OCI-LY3 (cell line): ENCODE data around the gene PDLIM5.

Experiments
- H2AFZ ChIP-seq: fragments of 200-600, 300-600 bp; shearing (Covaris generic); 2 replicates; pipeline ENCODE4 v1.6.0; 2014; ENCODE audit warnings: antibody characterized with exemption, low read depth, low read length
- H3K27ac ChIP-seq: fragments of 200-600, 300-600 bp; sonication (generic); 2 replicates; pipeline ENCODE4 v1.5.1; 2014; ENCODE audit warnings: mild to moderate bottlenecking, low read length, moderate library complexity, mixed read lengths
- H3K27me3 ChIP-seq: fragments of 200-600, 300-600 bp; sonication (generic); 2 replicates; pipeline ENCODE4 v1.6.1; 2014; ENCODE audit warnings: low read depth, low read length, mixed read lengths
- H3K36me3 ChIP-seq: fragments of 200-600, 300-600 bp; sonication (generic); replicated peaks from 2 replicates; pipeline ENCODE3; 2014; ENCODE audit warnings: low read depth, low read length, mixed read lengths
- H3K4me1 ChIP-seq: fragments of 300-600, 200-600 bp; sonication (generic); 2 replicates; pipeline ENCODE4 v1.6.1; 2014; ENCODE audit warnings: low read length, mixed read lengths
- H3K4me2 ChIP-seq: fragments of 200-600, 300-600 bp; sonication (generic); 2 replicates; pipeline ENCODE4 v1.6.1; 2014; ENCODE audit warnings: low read length, mixed read lengths
- H3K4me3 ChIP-seq: fragments of 300-600, 200-600 bp; sonication (generic); 2 replicates; pipeline ENCODE4 v1.5.1; 2014; ENCODE audit warnings: antibody characterized with exemption, mild to moderate bottlenecking, low read length, moderate library complexity
- H3K79me2 ChIP-seq: fragments of 300-600, 200-600 bp; shearing (Covaris generic); 2 replicates; pipeline ENCODE4 v1.6.1; 2014; ENCODE audit warnings: mild to moderate bottlenecking, low read length, mixed read lengths
- H3K9ac ChIP-seq: fragments of 300-600, 200-600 bp; shearing (Covaris generic); 2 replicates; pipeline ENCODE4 v1.6.0; 2014; ENCODE audit warnings: mild to moderate bottlenecking, low read length, moderate library complexity
- H3K9me3 ChIP-seq: fragments of 200-600, 300-600 bp; shearing (Covaris generic); 2 replicates; pipeline ENCODE4 v1.6.1; 2014; ENCODE audit warnings: low read length, mixed read lengths; ENCODE audit not compliant: insufficient read depth
- H4K20me1 ChIP-seq: fragments of 200-600, 300-600 bp; sonication (generic); 2 replicates; pipeline ENCODE4 v1.6.1; 2016; ENCODE audit warnings: low read length, mixed read lengths; ENCODE audit not compliant: insufficient read depth
- EZH2phosphoT487 ChIP-seq: fragments of 200-600 bp; shearing (Covaris generic); IDR thresholded peaks from 2 replicates; pipeline ENCODE4 v1.6.1; 2018; ENCODE audit warnings: antibody characterized with exemption, mixed run types, low read depth
- TF ChIP-seq, protein P1 (sequence below): fragments of 200-600, 300-600 bp; sonication (generic); IDR thresholded peaks from 2 replicates; pipeline ENCODE4 v1.5.1; 2014; ENCODE audit warnings: antibody characterized with exemption, low read length, low read depth

Gene PDLIM5

DNA sequence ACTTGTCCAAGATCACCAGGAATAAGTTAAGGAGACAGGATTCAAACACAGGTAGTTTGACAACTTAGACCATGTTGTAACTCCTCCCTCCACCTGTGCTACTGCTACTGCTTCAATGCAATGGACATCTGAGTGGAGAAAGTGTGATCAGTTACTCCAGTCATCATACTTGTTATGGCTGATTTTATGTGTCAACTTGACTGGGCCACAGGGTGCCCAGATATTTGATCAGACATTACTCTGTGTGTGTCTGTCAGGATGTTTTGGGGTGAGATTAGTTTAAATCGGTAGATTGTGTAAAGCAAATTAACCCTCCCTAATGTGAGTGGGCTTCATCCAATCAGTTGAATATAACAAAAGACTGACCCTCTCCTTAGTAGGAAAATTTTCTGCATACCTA lies 34.8 kb upstream of the PDLIM5 start:
- TF ChIP-seq, protein P1, sequence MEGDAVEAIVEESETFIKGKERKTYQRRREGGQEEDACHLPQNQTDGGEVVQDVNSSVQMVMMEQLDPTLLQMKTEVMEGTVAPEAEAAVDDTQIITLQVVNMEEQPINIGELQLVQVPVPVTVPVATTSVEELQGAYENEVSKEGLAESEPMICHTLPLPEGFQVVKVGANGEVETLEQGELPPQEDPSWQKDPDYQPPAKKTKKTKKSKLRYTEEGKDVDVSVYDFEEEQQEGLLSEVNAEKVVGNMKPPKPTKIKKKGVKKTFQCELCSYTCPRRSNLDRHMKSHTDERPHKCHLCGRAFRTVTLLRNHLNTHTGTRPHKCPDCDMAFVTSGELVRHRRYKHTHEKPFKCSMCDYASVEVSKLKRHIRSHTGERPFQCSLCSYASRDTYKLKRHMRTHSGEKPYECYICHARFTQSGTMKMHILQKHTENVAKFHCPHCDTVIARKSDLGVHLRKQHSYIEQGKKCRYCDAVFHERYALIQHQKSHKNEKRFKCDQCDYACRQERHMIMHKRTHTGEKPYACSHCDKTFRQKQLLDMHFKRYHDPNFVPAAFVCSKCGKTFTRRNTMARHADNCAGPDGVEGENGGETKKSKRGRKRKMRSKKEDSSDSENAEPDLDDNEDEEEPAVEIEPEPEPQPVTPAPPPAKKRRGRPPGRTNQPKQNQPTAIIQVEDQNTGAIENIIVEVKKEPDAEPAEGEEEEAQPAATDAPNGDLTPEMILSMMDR, result no peak
- no peak for TF ChIP-seq EZH2phosphoT487
- Histone ChIP-seq H3K9me3 (no peaks in the 10 kb centered on the region), H3K4me3 (no peak overlapping the region), H3K27ac (no peak overlapping the region), H3K9ac (no peak overlapping the region), H3K27me3 (no peaks in the 10 kb centered on the region), H3K79me2 (no peaks in the 10 kb centered on the region), H3K36me3 (no peaks in the 10 kb centered on the region), H4K20me1 (no peaks in the 10 kb centered on the region), H2AFZ (no peak overlapping the region), H3K4me1 (no peaks in the 10 kb centered on the region), H3K4me2 (no peak overlapping the region)

DNA sequence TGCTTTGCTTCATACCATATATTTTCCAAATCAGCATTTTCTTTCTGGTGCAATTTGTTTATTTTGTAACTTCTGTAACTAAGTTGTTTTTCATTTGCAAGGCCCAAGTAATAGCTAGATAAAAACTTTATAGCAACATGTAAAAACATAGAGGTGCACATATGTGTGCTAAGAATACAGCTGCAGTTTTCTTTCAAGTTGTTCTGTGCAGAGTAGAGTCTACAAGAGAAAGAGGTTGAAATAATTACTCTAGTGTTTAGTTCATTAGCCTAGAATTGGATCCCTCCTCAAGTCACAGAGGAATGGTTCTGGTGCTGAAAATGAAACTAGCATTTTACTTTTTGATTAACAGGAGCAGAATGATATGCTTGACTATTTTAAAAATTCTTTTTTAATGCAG lies 32.2 kb upstream of the PDLIM5 start:
- Histone ChIP-seq H3K9ac (no peak overlapping the region), H3K9me3 (no peaks in the 10 kb centered on the region), H3K36me3 (no peaks in the 10 kb centered on the region), H4K20me1 (no peaks in the 10 kb centered on the region), H3K4me3 (no peak overlapping the region), H3K79me2 (no peaks in the 10 kb centered on the region), H3K4me2 (no peak overlapping the region), H3K27me3 (no peaks in the 10 kb centered on the region), H3K27ac (no peak overlapping the region), H2AFZ (no peak overlapping the region), H3K4me1 (no peaks in the 10 kb centered on the region)
- TF ChIP-seq, protein P1, result no peak
- no peak for TF ChIP-seq EZH2phosphoT487

DNA sequence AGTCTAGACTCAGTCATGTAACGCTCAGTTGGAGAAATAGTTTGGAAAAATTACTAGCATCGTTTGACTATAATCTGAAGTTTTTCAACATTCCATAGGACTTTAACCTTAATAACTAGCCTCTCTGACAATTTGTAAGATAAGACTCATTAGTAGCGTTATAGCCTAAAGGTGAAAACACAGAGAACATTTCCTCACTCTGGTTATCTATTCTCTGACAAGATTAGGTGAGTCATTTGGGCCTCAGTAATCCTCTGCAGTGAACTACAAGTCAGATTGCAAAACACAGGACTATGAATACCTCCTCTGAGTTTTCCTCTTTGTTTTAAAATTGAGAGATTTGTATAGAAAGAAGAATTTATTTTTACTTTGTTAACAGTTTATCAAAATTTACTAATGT lies 31.8 kb upstream of the PDLIM5 start:
- H3K79me2 ChIP-seq, result no peaks in the 10 kb centered on the region
- no peaks in the 10 kb centered on the region for H3K4me1 ChIP-seq
- H3K4me3 ChIP-seq, result no peak overlapping the region
- no peak for TF ChIP-seq EZH2phosphoT487
- TF ChIP-seq, protein P1, result no peak
- H3K27me3 ChIP-seq, result no peaks in the 10 kb centered on the region
- H3K4me2 ChIP-seq, result no peak overlapping the region
- no peak overlapping the region for H3K9ac ChIP-seq
- no peaks in the 10 kb centered on the region for H3K9me3 ChIP-seq
- no peaks in the 10 kb centered on the region for H3K36me3 ChIP-seq
- H3K27ac ChIP-seq, result no peak overlapping the region
- H4K20me1 ChIP-seq, result no peaks in the 10 kb centered on the region
- H2AFZ ChIP-seq, result no peak overlapping the region

DNA sequence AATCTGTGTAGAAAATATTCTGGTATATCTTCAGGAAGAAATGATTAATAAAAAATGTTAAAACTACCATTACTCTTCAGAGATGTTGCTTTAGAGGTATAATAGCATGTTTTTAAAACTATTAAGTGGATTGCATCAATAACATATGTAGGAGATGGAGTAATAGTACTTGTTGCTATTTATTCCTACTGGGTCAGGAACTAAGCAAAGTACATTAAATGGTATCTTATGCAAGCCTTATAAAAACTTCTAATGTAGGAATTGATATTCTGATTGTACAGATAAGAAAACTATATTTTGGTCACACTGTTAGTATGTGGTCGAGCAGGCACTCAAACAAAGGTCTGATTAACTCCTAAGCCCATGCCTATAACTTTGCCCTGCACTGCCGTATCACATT lies 31.4 kb upstream of the PDLIM5 start:
- no peaks in the 10 kb centered on the region for H3K4me1 ChIP-seq
- H3K79me2 ChIP-seq, result no peaks in the 10 kb centered on the region
- TF ChIP-seq EZH2phosphoT487, result no peak
- TF ChIP-seq, protein P1, result no peak
- no peaks in the 10 kb centered on the region for H3K9me3 ChIP-seq
- H3K36me3 ChIP-seq, result no peaks in the 10 kb centered on the region
- H3K27ac ChIP-seq, result no peak overlapping the region
- H4K20me1 ChIP-seq, result no peaks in the 10 kb centered on the region
- no peak overlapping the region for H3K4me3 ChIP-seq
- H3K9ac ChIP-seq, result no peak overlapping the region
- H2AFZ ChIP-seq, result no peak overlapping the region
- no peak overlapping the region for H3K4me2 ChIP-seq
- H3K27me3 ChIP-seq, result no peaks in the 10 kb centered on the region
